Endothelial cell of umbilical vein (primary cell): ENCODE data around the gene CNTRL. TPM values are rescaled to one million over a fixed set of nuclear protein-coding genes. Genes with fewer than 3 reads are reported as not detected.

Experiments
- BruUV-seq: library from RNA; stranded (reverse); fragments of 400-500 nt; replicated peaks from 2 replicates; lab custom pipeline; 2021; lab: Mats Ljungman, UMichigan
- CTCF ChIA-PET: fragments of 300-600, 350-600 bp; sonication (Branson Sonifier 250); formaldehyde crosslinking; loops from one replicate; lab custom pipeline; 2021; ENCODE audit warnings: antibody characterized with exemption, inconsistent platforms; lab: Charles Lee
- POLR2A ChIA-PET: fragments of 300-600, 350-600 bp; sonication (Branson Sonifier 250); formaldehyde crosslinking; loops from one replicate; lab custom pipeline; 2021; ENCODE audit warnings: antibody characterized with exemption, inconsistent platforms; lab: Charles Lee
- DNase-seq: peaks from one replicate; pipeline ENCODE4 v3.0.0-alpha.2; 2011; ENCODE audit warnings: low read depth, low spot score
- FAIRE-seq: peaks from 2 replicates; lab custom pipeline; 2011; peaks lifted over from hg19 to GRCh38; lab: Jason Lieb, UNC
- H2AFZ ChIP-seq: 2 replicates; pipeline ENCODE4 v1.6.0; 2012; ENCODE audit warnings: low read depth, low read length, control low read depth, inconsistent platforms
- H3K27ac ChIP-seq: 2 replicates; pipeline ENCODE4 v1.5.1; 2011; ENCODE audit warnings: low read depth, mild to moderate bottlenecking, control low read depth, low read length, moderate library complexity; ENCODE audit not compliant: insufficient read depth
- H3K27me3 ChIP-seq, 2 experiments: 2 replicates each; pipeline versions ENCODE4 v1.6.0 to v1.6.1; 2011; ENCODE audit warnings: low read length in 2 of 2, mixed read lengths in 1 of 2; ENCODE audit not compliant: control insufficient read depth in 2 of 2, insufficient read depth in 2 of 2
- H3K36me3 ChIP-seq, 2 experiments: 2 replicates in 1 of 2; 3 replicates in 1 of 2; pipeline ENCODE4 v1.5.1; 2011; ENCODE audit warnings: low read length in 2 of 2, mild to moderate bottlenecking in 1 of 2, moderate library complexity in 1 of 2; ENCODE audit not compliant: control insufficient read depth in 2 of 2, insufficient read depth in 2 of 2; ENCODE audit errors: extremely low read depth in 1 of 2
- H3K4me1 ChIP-seq: 3 replicates; pipeline ENCODE4 v1.5.1; 2011; ENCODE audit warnings: mild to moderate bottlenecking, low read length; ENCODE audit not compliant: control insufficient read depth, insufficient read depth; ENCODE audit errors: extremely low read depth
- H3K4me2 ChIP-seq: 2 replicates; pipeline ENCODE4 v1.6.1; 2011; ENCODE audit warnings: low read length, control low read depth, mixed read lengths; ENCODE audit not compliant: insufficient read depth
- H3K4me3 ChIP-seq, 3 experiments: fragments of 200-600 bp in 1 of 3; sonication (generic), shearing (Covaris generic) in 1 of 3; replicated peaks in 1 of 3; 2 replicates each; pipeline ENCODE4 v1.5.1; 2011 to 2016; ENCODE audit warnings: control low read depth in 3 of 3, low read length in 3 of 3, mild to moderate bottlenecking in 2 of 3, inconsistent platforms in 1 of 3, low read depth in 1 of 3, moderate library complexity in 1 of 3; ENCODE audit not compliant: insufficient read depth in 1 of 3
- H3K79me2 ChIP-seq: 2 replicates; pipeline ENCODE4 v1.6.0; 2012; ENCODE audit warnings: low read length, inconsistent platforms; ENCODE audit not compliant: control insufficient read depth, insufficient read depth
- H3K9ac ChIP-seq: replicated peaks from 2 replicates; pipeline ENCODE3; 2011; ENCODE audit warnings: low read length, control low read depth; ENCODE audit not compliant: insufficient read depth; ENCODE audit errors: extremely low read depth
- H3K9me1 ChIP-seq: replicated peaks from 3 replicates; pipeline ENCODE4 v1.6.0; 2011; ENCODE audit warnings: mild to moderate bottlenecking, low read length; ENCODE audit not compliant: control insufficient read depth, insufficient read depth; ENCODE audit errors: extremely low read depth
- H3K9me3 ChIP-seq: replicated peaks from 2 replicates; pipeline ENCODE4 v1.5.1; 2012; ENCODE audit warnings: low read length, inconsistent platforms; ENCODE audit not compliant: control insufficient read depth, insufficient read depth
- H4K20me1 ChIP-seq: replicated peaks from 2 replicates; pipeline ENCODE3; 2011; ENCODE audit warnings: mild to moderate bottlenecking, low read length; ENCODE audit not compliant: control insufficient read depth, insufficient read depth; ENCODE audit errors: extremely low read depth
- EZH2 ChIP-seq: IDR thresholded peaks from 2 replicates; pipeline ENCODE4 v1.6.1; 2012; ENCODE audit warnings: borderline replicate concordance, low read depth, mild to moderate bottlenecking, moderate library complexity, low read length, inconsistent platforms; ENCODE audit not compliant: severe bottlenecking
- FOS ChIP-seq: IDR thresholded peaks from 2 replicates; pipeline ENCODE4 v1.6.1; 2011; ENCODE audit warnings: mild to moderate bottlenecking, low read length, moderate library complexity, borderline replicate concordance; ENCODE audit not compliant: insufficient read depth
- GATA2 ChIP-seq: IDR thresholded peaks from 2 replicates; pipeline ENCODE4 v1.7.0; 2011; ENCODE audit warnings: low read depth, mild to moderate bottlenecking, moderate library complexity, mixed read lengths, low read length; ENCODE audit not compliant: insufficient read length, insufficient read depth
- MAX ChIP-seq: IDR thresholded peaks from 2 replicates; pipeline ENCODE4 v1.6.1; 2011; ENCODE audit not compliant: insufficient read depth, insufficient read length
- MYC ChIP-seq: IDR thresholded peaks from one replicate; pipeline ENCODE4 v1.6.1; 2011; ENCODE audit warnings: mild to moderate bottlenecking, low read depth, low read length
- POLR2A ChIP-seq: IDR thresholded peaks from 2 replicates; pipeline ENCODE4 v1.6.1; 2012; ENCODE audit warnings: low read depth, mild to moderate bottlenecking, control low read depth, low read length
- dilution Hi-C: fragments of 300-500 bp; cut with MboI; formaldehyde crosslinking; loops from one replicate; pipeline ENCODE4 v1.15.0; 2019; ENCODE audit warnings: low sequenced_read_pairs; ENCODE audit not compliant: extremely low pct_ligation_motif_present
- intact Hi-C: fragments of 100-400 bp; cut with micrococcal nuclease; formaldehyde crosslinking; loops from one replicate; pipeline ENCODE4 v1.10.0; 2022
- polyA plus RNA-seq, 4 experiments: library from polyadenylated mRNA; depleted of rRNA in 3 of 4; stranded (reverse) in 3 of 4; unstranded in 1 of 4; fragments of >200 nt; gene quantifications; 2 replicates each; pipeline versions ENCODE4 v1.2.1 to v1.2.3, GENCODE V29; 2011 to 2012; ENCODE audit warnings: missing spikeins in 1 of 4
- total RNA-seq: library from RNA; stranded (reverse); gene quantifications from 2 replicates; pipeline ENCODE4 v1.2.3, GENCODE V29; 2021
- TF ChIP-seq, protein P1 (sequence below), 2 donors: IDR thresholded peaks; 1 replicate in 1 of 2; 2 replicates in 1 of 2; pipeline ENCODE4 v1.5.1; 2011; ENCODE audit warnings: low read length in 2 of 2, mild to moderate bottlenecking in 2 of 2, moderate library complexity in 2 of 2, control low read depth in 1 of 2, inconsistent platforms in 1 of 2, low read depth in 1 of 2; ENCODE audit not compliant: insufficient read depth in 1 of 2; ENCODE audit errors: extremely low read depth in 1 of 2

The CNTRL gene
- total and polyA plus RNA-seq, 2 donors (not counting 3 experiments of a cell fraction or from before 2014, with no cell fraction given) = 6.1 to 21.8 TPM

GRCh38 chr9:121141306-121141705 is 66.6 kb downstream of the CNTRL start:
- POLR2A ChIA-PET = no interaction called here
- no peaks in the 10 kb centered on the region for H3K4me1 ChIP-seq

DNA sequence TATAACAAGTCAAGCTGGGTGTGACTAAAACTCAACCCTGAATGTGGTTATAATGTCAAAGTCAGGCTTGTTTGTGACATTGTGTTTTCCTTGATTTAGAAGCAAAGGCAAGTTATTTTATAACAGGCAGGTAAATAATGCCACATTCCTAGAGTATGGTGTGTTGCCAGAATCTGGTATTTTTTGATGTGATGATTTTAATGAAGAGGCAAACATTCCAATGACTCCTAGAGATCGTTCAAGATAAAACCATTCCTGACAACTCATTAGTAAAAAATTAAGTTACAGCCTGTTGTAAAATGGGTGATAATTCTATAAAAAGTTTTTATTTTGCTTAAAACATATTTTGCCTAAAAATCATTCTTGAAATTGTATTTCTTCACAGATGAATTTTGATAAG is 67.0 kb downstream of the CNTRL start:
- FAIRE-seq (no peak), DNase-seq (no peak)
- no peaks in the 10 kb centered on the region for H3K4me1 ChIP-seq
- TF ChIP-seq MAX (no peak), EZH2 (no peak), FOS (no peak)
- ChIA-PET POLR2A (no interaction called here), CTCF (no interaction called here)
- no peaks in the 10 kb centered on the region for H3K79me2 ChIP-seq
- peaks cover 26% of the 10 kb centered on the region in 2 experiments for H3K36me3 ChIP-seq
- H3K9me1 ChIP-seq = no peaks in the 10 kb centered on the region
- H3K4me3 ChIP-seq = no peak overlapping the region
- H3K9ac ChIP-seq = no peak overlapping the region
- no peak overlapping the region for H3K27ac ChIP-seq
- intact Hi-C loops (no loop called here), dilution Hi-C loops (no loop called here)
- BruUV-seq = no TSS peak
- no peaks in the 10 kb centered on the region for H3K27me3 ChIP-seq
- no peaks in the 10 kb centered on the region for H3K9me3 ChIP-seq
- H3K4me2 ChIP-seq = no peak overlapping the region
- H4K20me1 ChIP-seq = no peaks in the 10 kb centered on the region
- H2AFZ ChIP-seq = no peak overlapping the region

More at GRCh38 chr9:121141306-121141705, 66.6 kb downstream of the CNTRL start:
- H3K4me3 ChIP-seq = no peak overlapping the region
- no peak for FAIRE-seq
- H3K9me1 ChIP-seq = no peaks in the 10 kb centered on the region
- DNase-seq = no peak
- BruUV-seq = no TSS peak
- intact Hi-C loops (no loop called here), dilution Hi-C loops (no loop called here)
- no peaks in the 10 kb centered on the region for H4K20me1 ChIP-seq
- H3K79me2 ChIP-seq = no peaks in the 10 kb centered on the region
- H3K27me3 ChIP-seq = no peaks in the 10 kb centered on the region
- no peak overlapping the region for H2AFZ ChIP-seq
- H3K9me3 ChIP-seq = no peaks in the 10 kb centered on the region
- H3K36me3 ChIP-seq = peaks cover 23 to 26% of the 10 kb centered on the region in 2 experiments
- CTCF ChIA-PET = no interaction called here
- no peak for TF ChIP-seq POLR2A
- TF ChIP-seq GATA2 = no peak
- TF ChIP-seq, protein P1, sequence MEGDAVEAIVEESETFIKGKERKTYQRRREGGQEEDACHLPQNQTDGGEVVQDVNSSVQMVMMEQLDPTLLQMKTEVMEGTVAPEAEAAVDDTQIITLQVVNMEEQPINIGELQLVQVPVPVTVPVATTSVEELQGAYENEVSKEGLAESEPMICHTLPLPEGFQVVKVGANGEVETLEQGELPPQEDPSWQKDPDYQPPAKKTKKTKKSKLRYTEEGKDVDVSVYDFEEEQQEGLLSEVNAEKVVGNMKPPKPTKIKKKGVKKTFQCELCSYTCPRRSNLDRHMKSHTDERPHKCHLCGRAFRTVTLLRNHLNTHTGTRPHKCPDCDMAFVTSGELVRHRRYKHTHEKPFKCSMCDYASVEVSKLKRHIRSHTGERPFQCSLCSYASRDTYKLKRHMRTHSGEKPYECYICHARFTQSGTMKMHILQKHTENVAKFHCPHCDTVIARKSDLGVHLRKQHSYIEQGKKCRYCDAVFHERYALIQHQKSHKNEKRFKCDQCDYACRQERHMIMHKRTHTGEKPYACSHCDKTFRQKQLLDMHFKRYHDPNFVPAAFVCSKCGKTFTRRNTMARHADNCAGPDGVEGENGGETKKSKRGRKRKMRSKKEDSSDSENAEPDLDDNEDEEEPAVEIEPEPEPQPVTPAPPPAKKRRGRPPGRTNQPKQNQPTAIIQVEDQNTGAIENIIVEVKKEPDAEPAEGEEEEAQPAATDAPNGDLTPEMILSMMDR (IDR thresholded peaks at IDR 0.05; ENCODE audit: extremely low read depth in 1 of 2, insufficient read depth in 1 of 2, low read depth in 1 of 2, low read length in 2 of 2) = no peak
- TF ChIP-seq MYC = no peak
- H3K27ac ChIP-seq = no peak overlapping the region
- H3K9ac ChIP-seq = no peak overlapping the region
- no peak overlapping the region for H3K4me2 ChIP-seq
